Spleen (tissue), 11 donors: ENCODE data around the gene LYPLA2. TPM values are rescaled to one million over a fixed set of nuclear protein-coding genes. Genes with fewer than 3 reads are reported as not detected.
"Not testable (repeated sequence)": the region's sequence is repeated elsewhere in the genome, so short reads cannot be mapped to it uniquely, and the experiment has no call there.

Source experiments
- DNase-seq: peaks from one replicate; pipeline ENCODE4 v3.0.0-alpha.2; 2020
- H3K27ac ChIP-seq, 8 donors: fragments of 200-600 bp; sonication (generic) in 7 of 8; 1 replicate in 4 of 8; 2 replicates in 4 of 8; pipeline versions ENCODE4 v1.5.0 to v1.8.0; 2016 to 2021; ENCODE audit warnings: inconsistent platforms in 4 of 8, mild to moderate bottlenecking in 4 of 8, moderate library complexity in 1 of 8
- H3K27me3 ChIP-seq, 7 donors: fragments of 200-600 bp; sonication (generic) in 6 of 7; replicated peaks in 1 of 7; 1 replicate in 4 of 7; 2 replicates in 3 of 7; pipeline versions ENCODE4 v1.5.0 to v1.8.0; 2016 to 2021; ENCODE audit warnings: inconsistent platforms in 3 of 7, mild to moderate bottlenecking in 1 of 7
- H3K36me3 ChIP-seq, 6 donors: fragments of 200-600 bp; sonication (generic) in 5 of 6; 1 replicate in 4 of 6; 2 replicates in 2 of 6; pipeline versions ENCODE4 v1.5.0 to v1.8.0; 2016 to 2021; ENCODE audit warnings: inconsistent platforms in 2 of 6
- H3K4me1 ChIP-seq, 6 donors: fragments of 200-600 bp; sonication (generic) in 5 of 6; 1 replicate in 3 of 6; 2 replicates in 3 of 6; pipeline versions ENCODE4 v1.5.0 to v1.8.0; 2016 to 2021; ENCODE audit warnings: inconsistent platforms in 3 of 6
- H3K4me3 ChIP-seq, 8 donors: fragments of 200-600 bp; sonication (generic) in 7 of 8; 1 replicate in 4 of 8; 2 replicates in 4 of 8; pipeline versions ENCODE4 v1.5.0 to v1.8.0; 2016 to 2021; ENCODE audit warnings: inconsistent platforms in 4 of 8, mild to moderate bottlenecking in 4 of 8, moderate library complexity in 2 of 8
- H3K9me3 ChIP-seq, 8 donors: fragments of 200-600 bp; sonication (generic) in 7 of 8; 1 replicate in 4 of 8; 2 replicates in 4 of 8; pipeline versions ENCODE4 v1.5.0 to v1.8.0; 2016 to 2021; ENCODE audit warnings: inconsistent platforms in 4 of 8
- POLR2A ChIP-seq, 3 donors: fragments of 450-650 bp; IDR thresholded peaks; one replicate each; pipeline ENCODE4 v1.5.1; 2017; ENCODE audit warnings: antibody characterized with exemption in 3 of 3, mild to moderate bottlenecking in 1 of 3
- POLR2AphosphoS5 ChIP-seq, 3 donors: sonication (generic); formaldehyde crosslinking; IDR thresholded peaks; one replicate each; pipeline ENCODE4 v1.5.1; 2017; ENCODE audit warnings: antibody characterized with exemption in 3 of 3
- WGBS, 5 donors: extraction: QIAGEN DNeasy Blood & Tissue Kit in 3 of 5; methylation state at CpG; one replicate each; pipeline versions ENCODE4 v1.1.5 to v1.1.7; 2013 to 2018; 5-methylcytosine and 5-hydroxymethylcytosine counted together
- intact Hi-C: fragments of 100-400 bp; cut with DNase I; formaldehyde crosslinking; loops from one replicate; pipeline ENCODE4 v1.15.0; 2023; ENCODE audit warnings: low total_unique reads
- polyA plus RNA-seq, 3 donors: library from polyadenylated mRNA; stranded (reverse); fragments of 200-250 nt; gene quantifications; one replicate each; pipeline ENCODE4 v1.2.1, GENCODE V29; 2013
- total RNA-seq, 7 donors: library from RNA; depleted of rRNA in 3 of 7; stranded (reverse); fragments of >200 nt in 3 of 7; fragmentation: NEBNext Ultra II Directional in 4 of 7; extraction: Animal tissue kit (Norgen Biotek cat#: 25700) in 4 of 7; gene quantifications; one replicate each; pipeline versions ENCODE4 v1.1.0 to v1.2.1, GENCODE V29; 2016 to 2021
- TF ChIP-seq, protein P1 (sequence below), 11 experiments: fragments of 200-600 bp in 7 of 11; fragments of 450-650 bp in 4 of 11; sonication (generic) in 4 of 11; IDR thresholded peaks in 8 of 11; conservative IDR thresholded peaks in 3 of 11; 1 replicate in 7 of 11; 2 replicates in 4 of 11; pipeline versions ENCODE4 v1.4.0 to v1.8.0; 2016 to 2021; ENCODE audit warnings: antibody characterized with exemption in 11 of 11, inconsistent platforms in 4 of 11, mild to moderate bottlenecking in 1 of 11
- donor health status: healthy with polysubstance abuse.
- donor health status: DM: no; HTN: no; CAD: no; lungs with moderate emphysema.
- donor health status: DM: no; HTN: no; CAD: no.
- donor health status: Bipolar disorder and iron deficiency.
- donor health status: healthy.
- donor health status: DM: no; HTN: no; CAD: no.
- donor health status: DM: yes; HTN: yes; CAD: no.

Gene LYPLA2
- total and polyA plus RNA-seq, 10 donors, result 46.9 to 87.5 (median 55.8) TPM

GRCh38 chr1:23825762-23826522 is 35.0 kb downstream of the LYPLA2 start:
- Histone ChIP-seq H3K4me1 (peaks cover 6 to 32% (median 15%) of the 10 kb centered on the region in 6 donors), H3K36me3 (no peaks in the 10 kb centered on the region), H3K4me3 (peak overlapping the region; percentile 56 to 97 (median 82)), H3K27me3 (no peaks in the 10 kb centered on the region), H3K27ac (peak overlapping the region; percentile 91 to 97 (median 92)), H3K9me3 (no peaks in the 10 kb centered on the region)
- intact Hi-C loops, result no loop called here
- WGBS, 5 donors, result 57 to 67% (median 63%) methylated on average over 23 to 24 of the region's 24 CpGs
- DNase-seq, result no peak
- TF ChIP-seq POLR2A (IDR thresholded peaks at IDR 0.05), result no peak
- TF ChIP-seq, protein P1, sequence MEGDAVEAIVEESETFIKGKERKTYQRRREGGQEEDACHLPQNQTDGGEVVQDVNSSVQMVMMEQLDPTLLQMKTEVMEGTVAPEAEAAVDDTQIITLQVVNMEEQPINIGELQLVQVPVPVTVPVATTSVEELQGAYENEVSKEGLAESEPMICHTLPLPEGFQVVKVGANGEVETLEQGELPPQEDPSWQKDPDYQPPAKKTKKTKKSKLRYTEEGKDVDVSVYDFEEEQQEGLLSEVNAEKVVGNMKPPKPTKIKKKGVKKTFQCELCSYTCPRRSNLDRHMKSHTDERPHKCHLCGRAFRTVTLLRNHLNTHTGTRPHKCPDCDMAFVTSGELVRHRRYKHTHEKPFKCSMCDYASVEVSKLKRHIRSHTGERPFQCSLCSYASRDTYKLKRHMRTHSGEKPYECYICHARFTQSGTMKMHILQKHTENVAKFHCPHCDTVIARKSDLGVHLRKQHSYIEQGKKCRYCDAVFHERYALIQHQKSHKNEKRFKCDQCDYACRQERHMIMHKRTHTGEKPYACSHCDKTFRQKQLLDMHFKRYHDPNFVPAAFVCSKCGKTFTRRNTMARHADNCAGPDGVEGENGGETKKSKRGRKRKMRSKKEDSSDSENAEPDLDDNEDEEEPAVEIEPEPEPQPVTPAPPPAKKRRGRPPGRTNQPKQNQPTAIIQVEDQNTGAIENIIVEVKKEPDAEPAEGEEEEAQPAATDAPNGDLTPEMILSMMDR (IDR thresholded peaks at IDR 0.05 in 8 of 11, conservative IDR thresholded peaks at IDR 0.05 in 3 of 11), result no peak
- TF ChIP-seq POLR2AphosphoS5 (IDR thresholded peaks at IDR 0.05), result no peak

DNA sequence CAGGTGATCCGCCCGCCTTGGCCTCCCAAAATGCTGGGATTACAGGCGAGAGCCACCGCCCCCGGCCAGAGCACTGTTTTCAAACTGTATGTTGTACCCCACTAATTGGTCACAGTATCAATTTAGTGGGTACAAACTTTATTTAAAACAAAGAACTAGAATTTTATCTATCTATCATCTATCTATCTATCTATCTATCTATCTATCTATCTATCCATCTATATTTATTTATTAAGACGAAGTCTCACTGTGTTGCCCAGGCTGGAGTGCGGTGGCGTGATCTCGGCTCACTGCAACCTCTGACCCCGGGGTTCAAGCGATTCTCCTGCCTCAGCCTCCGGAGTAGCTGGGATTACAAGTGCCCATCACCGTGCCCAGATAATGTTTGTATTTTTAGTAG is 35.6 kb downstream of the LYPLA2 start:
- H3K27ac ChIP-seq, H3K27me3 ChIP-seq, H3K4me3 ChIP-seq, DNase-seq, H3K9me3 ChIP-seq, H3K36me3 ChIP-seq, intact Hi-C loops: not testable (repeated sequence)
- WGBS, 5 donors, result 96 to 99% (median 98%) methylated on average over 13 of the region's 13 CpGs
- peaks cover 6 to 32% (median 15%) of the 10 kb centered on the region in 6 donors for H3K4me1 ChIP-seq

- TF ChIP-seq, protein P1 (IDR thresholded peaks at IDR 0.05 in 8 of 11, conservative IDR thresholded peaks at IDR 0.05 in 3 of 11), result no peak
- TF ChIP-seq POLR2AphosphoS5 (IDR thresholded peaks at IDR 0.05) (no peak), POLR2A (IDR thresholded peaks at IDR 0.05) (no peak)
- Histone ChIP-seq H3K9me3 (no peaks in the 10 kb centered on the region), H3K4me1 (peaks cover 6 to 31% (median 15%) of the 10 kb centered on the region in 6 donors), H3K27me3 (no peaks in the 10 kb centered on the region), H3K36me3 (no peaks in the 10 kb centered on the region), H3K4me3 (no peak overlapping the region), H3K27ac (no peak overlapping the region)
- intact Hi-C loops, result no loop called here
- 75 to 94% (median 86%) methylated on average over 1 of the region's 1 CpG for WGBS, 5 donors
- DNase-seq, result no peak
Observed at GRCh38 chr1:23827717-23828116, 36.8 kb downstream of the LYPLA2 start.

- not testable (repeated sequence) for DNase-seq
- H3K4me1 ChIP-seq, result peaks cover 5 to 15% (median 12%) of the 10 kb centered on the region in 6 donors
- WGBS, 5 donors, result 85 to 93% (median 90%) methylated on average over 6 of the region's 6 CpGs
Observed at GRCh38 chr1:23834156-23834555, 43.2 kb downstream of the LYPLA2 start.

DNA sequence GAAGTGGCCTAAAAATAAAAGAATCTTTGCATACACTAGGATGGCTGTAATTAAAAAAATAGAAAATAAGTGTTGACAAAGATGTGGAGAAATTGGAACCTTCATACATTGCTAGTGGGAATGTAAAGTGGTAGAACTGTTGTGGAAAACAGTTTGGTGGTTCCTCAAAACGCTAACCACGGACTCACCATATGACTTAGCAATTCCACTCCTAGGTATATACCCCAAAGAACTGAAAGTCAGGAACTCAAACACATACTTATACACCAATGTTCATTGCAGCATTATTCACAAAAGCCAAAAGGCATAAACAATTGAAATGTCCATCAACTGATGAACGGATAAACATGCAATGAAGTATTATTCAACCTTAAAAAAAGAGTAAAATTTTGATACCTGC is 45.1 kb downstream of the LYPLA2 start:
- DNase-seq, result no peak
- intact Hi-C loops, result no loop called here
- Histone ChIP-seq H3K27ac (no peak overlapping the region), H3K4me1 (peaks cover 5 to 15% (median 12%) of the 10 kb centered on the region in 6 donors), H3K4me3 (no peak overlapping the region), H3K36me3 (no peaks in the 10 kb centered on the region), H3K9me3 (no peaks in the 10 kb centered on the region), H3K27me3 (peaks cover 0 to 5% (median 0%) of the 10 kb centered on the region in 7 donors)
- TF ChIP-seq, protein P1 (IDR thresholded peaks at IDR 0.05 in 8 of 11, conservative IDR thresholded peaks at IDR 0.05 in 3 of 11), result no peak
- TF ChIP-seq POLR2AphosphoS5 (IDR thresholded peaks at IDR 0.05) (no peak), POLR2A (IDR thresholded peaks at IDR 0.05) (no peak)
- 37 to 65% (median 47%) methylated on average over 3 of the region's 3 CpGs for WGBS, 5 donors

More at GRCh38 chr1:23834156-23834555, 43.2 kb downstream of the LYPLA2 start:
- intact Hi-C loops, H3K9me3 ChIP-seq, H3K4me3 ChIP-seq, H3K27me3 ChIP-seq, H3K36me3 ChIP-seq, H3K27ac ChIP-seq: not testable (repeated sequence)
